Right kidney (tissue), 9 donors: ENCODE data around the gene NLGN2.
"Not testable (repeated sequence)": the region's sequence is repeated elsewhere in the genome, so short reads cannot be mapped to it uniquely, and the experiment has no call there.

ENCODE experiments used
- DNase-seq: peaks from one replicate; pipeline ENCODE4 v3.0.0-alpha.2; 2016
- long read RNA-seq, 8 donors: transcript quantifications; one replicate each; lab custom pipeline, GENCODE V29; 2026

The NLGN2 gene
- long read RNA-seq, donor 1, full-length matches to known transcripts, result 6 of 6 reads
- long read RNA-seq, donor 1, partial matches to known transcripts, result 0 of 6 reads
- long read RNA-seq, donor 1, other reads (novel, unspliced or antisense), result 0 of 6 reads
- long read RNA-seq, donor 2, full-length matches to known transcripts, result 3 of 3 reads
- long read RNA-seq, donor 2, partial matches to known transcripts, result 0 of 3 reads
- long read RNA-seq, donor 2, other reads (novel, unspliced or antisense), result 0 of 3 reads
- long read RNA-seq, donor 3, full-length matches to known transcripts, result 1 of 1 reads
- long read RNA-seq, donor 3, partial matches to known transcripts, result 0 of 1 reads
- long read RNA-seq, donor 3, other reads (novel, unspliced or antisense), result 0 of 1 reads
- long read RNA-seq, donor 4, full-length matches to known transcripts, result 2 of 2 reads
- long read RNA-seq, donor 4, partial matches to known transcripts, result 0 of 2 reads
- long read RNA-seq, donor 4, other reads (novel, unspliced or antisense), result 0 of 2 reads
- long read RNA-seq, donor 5, result 0 reads
- long read RNA-seq, donor 6, full-length matches to known transcripts, result 1 of 1 reads
- long read RNA-seq, donor 6, partial matches to known transcripts, result 0 of 1 reads
- long read RNA-seq, donor 6, other reads (novel, unspliced or antisense), result 0 of 1 reads
- long read RNA-seq, donor 7, result 0 reads
- long read RNA-seq, donor 8, full-length matches to known transcripts, result 3 of 3 reads
- long read RNA-seq, donor 8, partial matches to known transcripts, result 0 of 3 reads
- long read RNA-seq, donor 8, other reads (novel, unspliced or antisense), result 0 of 3 reads

GRCh38 chr17:7407485-7408251 lies at the start of gene NLGN2:
NLGN2 (plus strand) TSS chr17:7407845; CDS start chr17:7408256, 411 bp downstream.
- DNase-seq, result no peak

- no peak for DNase-seq
Observed at GRCh38 chr17:7361906-7362305, 45.7 kb upstream of the NLGN2 start.

GRCh38 chr17:7363311-7363710 lies 44.3 kb upstream of the NLGN2 start:
- no peak for DNase-seq

GRCh38 chr17:7365963-7366362 lies 41.7 kb upstream of the NLGN2 start:
- DNase-seq, result not testable (repeated sequence)

GRCh38 chr17:7367083-7367482 lies 40.6 kb upstream of the NLGN2 start:
- no peak for DNase-seq

- no peak for DNase-seq
Observed at GRCh38 chr17:7367918-7368598, 39.6 kb upstream of the NLGN2 start.

- DNase-seq, result not testable (repeated sequence)
Observed at GRCh38 chr17:7368599-7368994, 39.0 kb upstream of the NLGN2 start.

- no peak for DNase-seq
Observed at GRCh38 chr17:7369825-7370224, 37.8 kb upstream of the NLGN2 start.

GRCh38 chr17:7370853-7371252 lies 36.8 kb upstream of the NLGN2 start:
- DNase-seq, result no peak

- no peak for DNase-seq
Observed at GRCh38 chr17:7374353-7374752, 33.3 kb upstream of the NLGN2 start.

GRCh38 chr17:7379134-7379533 lies 28.5 kb upstream of the NLGN2 start:
- DNase-seq, result no peak

- DNase-seq, result no peak
Observed at GRCh38 chr17:7380321-7380720, 27.3 kb upstream of the NLGN2 start.

- peak; percentile 58 for DNase-seq
Observed at GRCh38 chr17:7380855-7381683, 26.6 kb upstream of the NLGN2 start, which contains the start of gene TNK1. TNK1 (plus strand) TSS chr17:7381089; CDS start chr17:7382927, 1,838 bp downstream.

GRCh38 chr17:7382901-7383300 lies 24.7 kb upstream of the NLGN2 start:
- DNase-seq, result no peak

GRCh38 chr17:7383371-7383741 lies 24.3 kb upstream of the NLGN2 start:
- DNase-seq, result no peak

GRCh38 chr17:7383742-7384488 lies 23.7 kb upstream of the NLGN2 start:
- DNase-seq, result peak; percentile 88

GRCh38 chr17:7384489-7385081 lies 23.1 kb upstream of the NLGN2 start:
- DNase-seq, result no peak

GRCh38 chr17:7388856-7389255 lies 18.8 kb upstream of the NLGN2 start:
- no peak for DNase-seq

GRCh38 chr17:7389924-7390910 lies 17.4 kb upstream of the NLGN2 start:
- DNase-seq, result no peak
